ENCODE results near the gene NAE1. TPM values are rescaled to one million over a fixed set of nuclear protein-coding genes. Genes with fewer than 3 reads are reported as not detected.

NAE1 gene
- total RNA-seq, 1 donor from 2014 or later = 78.8 TPM

DNA sequence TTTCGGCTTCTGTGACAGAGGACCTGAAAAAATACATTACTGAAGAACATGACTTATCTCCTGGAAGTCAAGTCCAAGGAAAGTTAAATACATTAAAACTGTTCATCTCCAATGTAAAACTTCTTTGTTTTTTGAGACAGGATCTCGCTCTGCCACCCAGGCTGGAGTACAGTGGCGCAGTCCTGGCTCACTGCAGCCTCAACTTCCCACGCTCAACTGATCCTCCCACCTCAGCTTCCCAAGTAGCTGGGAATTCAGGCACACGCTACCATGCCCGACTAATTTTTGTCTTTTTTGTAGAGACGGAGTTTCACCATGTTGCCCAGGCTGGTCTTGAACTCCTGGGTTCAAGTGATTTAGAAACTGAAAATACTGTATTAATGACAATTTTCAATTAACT is 19.7 kb downstream of the NAE1 start:
- Mint-ChIP-seq H3K36me3 (peaks cover 67% of the 10 kb centered on the region), H3K9me3 (no peaks in the 10 kb centered on the region), H3K27ac (no peak overlapping the region), H3K4me3 (no peak overlapping the region), H3K27me3 (ENCODE audit: low read depth) (no peaks in the 10 kb centered on the region), H3K4me1 (no peaks in the 10 kb centered on the region)
- DNase-seq (ENCODE audit: low spot score in 2 of 2, unreplicated experiment in 2 of 2) = no peak
- TF ChIP-seq, protein P1, sequence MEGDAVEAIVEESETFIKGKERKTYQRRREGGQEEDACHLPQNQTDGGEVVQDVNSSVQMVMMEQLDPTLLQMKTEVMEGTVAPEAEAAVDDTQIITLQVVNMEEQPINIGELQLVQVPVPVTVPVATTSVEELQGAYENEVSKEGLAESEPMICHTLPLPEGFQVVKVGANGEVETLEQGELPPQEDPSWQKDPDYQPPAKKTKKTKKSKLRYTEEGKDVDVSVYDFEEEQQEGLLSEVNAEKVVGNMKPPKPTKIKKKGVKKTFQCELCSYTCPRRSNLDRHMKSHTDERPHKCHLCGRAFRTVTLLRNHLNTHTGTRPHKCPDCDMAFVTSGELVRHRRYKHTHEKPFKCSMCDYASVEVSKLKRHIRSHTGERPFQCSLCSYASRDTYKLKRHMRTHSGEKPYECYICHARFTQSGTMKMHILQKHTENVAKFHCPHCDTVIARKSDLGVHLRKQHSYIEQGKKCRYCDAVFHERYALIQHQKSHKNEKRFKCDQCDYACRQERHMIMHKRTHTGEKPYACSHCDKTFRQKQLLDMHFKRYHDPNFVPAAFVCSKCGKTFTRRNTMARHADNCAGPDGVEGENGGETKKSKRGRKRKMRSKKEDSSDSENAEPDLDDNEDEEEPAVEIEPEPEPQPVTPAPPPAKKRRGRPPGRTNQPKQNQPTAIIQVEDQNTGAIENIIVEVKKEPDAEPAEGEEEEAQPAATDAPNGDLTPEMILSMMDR (IDR thresholded peaks at IDR 0.05; ENCODE audit: unreplicated experiment) = no peak

DNA sequence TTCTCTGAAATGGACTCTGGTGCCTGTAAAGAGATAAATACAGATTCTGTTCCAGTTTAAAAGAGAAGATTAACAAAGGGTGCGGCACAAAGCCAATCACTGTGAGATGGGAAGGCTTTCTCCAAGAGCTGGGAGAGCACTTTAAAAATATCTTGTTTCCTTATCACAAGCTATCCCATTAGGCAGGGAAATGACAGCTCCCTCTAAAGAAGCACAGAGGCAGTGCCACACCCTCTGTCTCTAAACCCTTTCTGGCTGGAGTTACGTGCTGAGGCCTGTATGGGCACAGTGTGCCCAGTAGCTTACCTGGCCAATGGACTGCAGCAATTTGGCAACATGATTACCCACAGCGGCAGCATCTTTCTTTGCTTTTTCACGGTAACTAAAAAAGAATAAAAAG is 20.4 kb downstream of the NAE1 start:
- DNase-seq (ENCODE audit: low spot score in 2 of 2, unreplicated experiment in 2 of 2) = no peak
- no peaks in the 10 kb centered on the region for H3K9me3 Mint-ChIP-seq
- no peaks in the 10 kb centered on the region for H3K4me1 Mint-ChIP-seq
- no peaks in the 10 kb centered on the region for H3K27me3 Mint-ChIP-seq (ENCODE audit: low read depth)
- no peak overlapping the region for H3K27ac Mint-ChIP-seq
- TF ChIP-seq, protein P1 (IDR thresholded peaks at IDR 0.05; ENCODE audit: unreplicated experiment) = no peak
- H3K4me3 Mint-ChIP-seq = no peak overlapping the region
- peaks cover 69% of the 10 kb centered on the region for H3K36me3 Mint-ChIP-seq

DNA sequence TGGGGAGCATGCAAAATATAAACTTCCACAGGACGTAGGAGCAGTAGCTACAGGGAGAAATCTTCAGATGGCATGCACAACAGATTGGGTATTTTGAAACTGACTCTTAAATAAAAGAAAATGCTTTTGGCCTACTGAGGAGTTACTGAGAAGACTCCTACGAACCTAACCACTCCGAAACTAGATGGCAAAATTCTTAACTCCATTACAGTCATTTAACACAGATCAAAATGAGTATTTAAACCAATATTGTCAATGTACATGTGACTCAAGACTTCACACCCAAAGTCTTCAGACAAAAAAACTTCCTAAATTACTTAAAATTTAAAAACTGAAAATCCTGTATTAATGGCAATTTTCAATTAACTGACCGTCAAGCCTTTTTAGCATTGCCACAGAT is 21.0 kb downstream of the NAE1 start:
- H3K4me1 Mint-ChIP-seq = no peaks in the 10 kb centered on the region
- TF ChIP-seq, protein P1 (IDR thresholded peaks at IDR 0.05; ENCODE audit: unreplicated experiment) = no peak
- DNase-seq (ENCODE audit: low spot score in 2 of 2, unreplicated experiment in 2 of 2) = no peak
- no peaks in the 10 kb centered on the region for H3K27me3 Mint-ChIP-seq (ENCODE audit: low read depth)
- H3K9me3 Mint-ChIP-seq = no peaks in the 10 kb centered on the region
- H3K4me3 Mint-ChIP-seq = no peak overlapping the region
- no peak overlapping the region for H3K27ac Mint-ChIP-seq
- peaks cover 69% of the 10 kb centered on the region for H3K36me3 Mint-ChIP-seq

DNA sequence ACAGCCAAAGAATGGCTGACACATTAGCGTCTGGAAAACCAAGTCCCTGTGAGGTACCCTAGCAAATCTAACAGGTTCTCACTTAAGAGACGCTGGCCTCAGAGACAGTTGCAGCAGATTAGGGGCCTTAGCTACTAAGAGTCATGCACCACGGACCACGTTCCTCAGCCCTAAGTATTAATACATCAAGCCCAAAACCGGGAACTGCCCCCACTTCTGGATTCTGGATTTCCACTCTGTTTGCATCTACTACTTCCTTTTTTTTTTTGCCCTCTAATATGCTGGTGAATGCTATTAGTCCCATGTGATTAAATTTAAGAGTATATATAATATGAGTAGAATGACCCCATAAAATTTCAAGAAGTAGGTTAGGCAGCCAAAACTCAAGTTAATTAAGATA is 28.6 kb downstream of the NAE1 start:
- TF ChIP-seq, protein P1 (IDR thresholded peaks at IDR 0.05; ENCODE audit: unreplicated experiment) = no peak
- Mint-ChIP-seq H3K9me3 (no peaks in the 10 kb centered on the region), H3K4me1 (no peaks in the 10 kb centered on the region), H3K36me3 (peaks cover 32% of the 10 kb centered on the region), H3K27me3 (ENCODE audit: low read depth) (no peaks in the 10 kb centered on the region), H3K4me3 (no peak overlapping the region), H3K27ac (no peak overlapping the region)
- DNase-seq (ENCODE audit: low spot score in 2 of 2, unreplicated experiment in 2 of 2) = no peak

DNA sequence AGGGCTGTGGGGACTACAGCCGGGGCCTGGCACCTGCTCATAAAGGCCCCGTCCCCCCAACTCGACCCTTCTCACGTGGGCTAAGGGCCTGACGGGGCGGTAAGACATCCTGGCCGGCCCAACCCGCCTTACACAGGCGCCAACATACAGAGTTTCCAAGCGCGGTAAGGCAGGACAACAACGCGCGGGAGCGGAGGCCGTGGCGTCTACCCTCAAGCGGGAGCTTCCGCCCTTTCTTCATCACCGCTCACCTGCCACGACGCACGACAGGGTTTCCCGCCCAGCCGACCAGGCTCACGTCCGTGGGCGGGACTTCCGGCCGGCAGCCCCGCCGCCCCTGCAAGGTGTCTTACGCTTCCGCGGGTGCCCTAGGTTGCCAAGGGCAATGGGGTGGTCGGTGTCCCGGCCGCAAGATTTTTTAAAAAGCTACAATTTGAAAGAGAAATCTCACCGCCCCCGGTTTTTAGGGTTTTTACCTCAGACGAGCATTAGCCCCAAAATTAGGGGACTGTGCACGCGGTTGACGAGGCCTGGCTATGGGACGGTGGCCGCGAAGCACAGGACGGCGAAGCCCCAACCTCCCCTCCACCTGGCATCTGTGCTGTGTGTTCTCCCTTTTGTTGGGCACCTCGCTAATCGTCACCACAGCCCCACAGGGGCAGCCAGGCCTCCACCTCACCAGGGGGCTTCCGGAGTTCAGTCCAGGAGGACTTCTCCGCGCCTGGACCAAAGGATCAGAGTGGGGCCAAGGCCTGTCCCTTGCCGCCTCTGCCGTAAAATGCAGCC is 29.3 kb downstream of the NAE1 start, which contains the start of gene TERB1:
Gene TERB1, minus strand, starts transcription at position 265 of the 786 bp plus-strand sequence. CDS start 4,786 bp downstream, outside the sequence.
- H3K27me3 Mint-ChIP-seq (ENCODE audit: low read depth) = no peaks in the 10 kb centered on the region
- peaks cover 27% of the 10 kb centered on the region for H3K36me3 Mint-ChIP-seq
- TF ChIP-seq, protein P1 (IDR thresholded peaks at IDR 0.05; ENCODE audit: unreplicated experiment) = no peak
- H3K4me1 Mint-ChIP-seq = no peaks in the 10 kb centered on the region
- H3K4me3 Mint-ChIP-seq = no peak within 1 kb of the TSS
- H3K9me3 Mint-ChIP-seq = no peaks in the 10 kb centered on the region
- DNase-seq (ENCODE audit: low spot score in 2 of 2, unreplicated experiment in 2 of 2) = no peak
- no peak within 1 kb of the TSS for H3K27ac Mint-ChIP-seq

Measured in mesothelial cell of epicardium (in vitro differentiated cells).